Stromal cell of bone marrow (primary cell): Measurements from ENCODE around the gene PCBP4.
A peak's percentile ranks its signal among the peaks of the same experiment; 100 is the strongest.
"Not testable (repeated sequence)": the region's sequence is repeated elsewhere in the genome, so short reads cannot be mapped to it uniquely, and the experiment has no call there.

Experiments used
- DNase-seq: peaks from one replicate; pipeline ENCODE4 v3.0.0-alpha.2; 2012; ENCODE audit warnings: low read depth

Gene PCBP4

GRCh38 chr3:51994530-51994929 lies 27.3 kb upstream of the PCBP4 start:
- no peak for DNase-seq

DNA sequence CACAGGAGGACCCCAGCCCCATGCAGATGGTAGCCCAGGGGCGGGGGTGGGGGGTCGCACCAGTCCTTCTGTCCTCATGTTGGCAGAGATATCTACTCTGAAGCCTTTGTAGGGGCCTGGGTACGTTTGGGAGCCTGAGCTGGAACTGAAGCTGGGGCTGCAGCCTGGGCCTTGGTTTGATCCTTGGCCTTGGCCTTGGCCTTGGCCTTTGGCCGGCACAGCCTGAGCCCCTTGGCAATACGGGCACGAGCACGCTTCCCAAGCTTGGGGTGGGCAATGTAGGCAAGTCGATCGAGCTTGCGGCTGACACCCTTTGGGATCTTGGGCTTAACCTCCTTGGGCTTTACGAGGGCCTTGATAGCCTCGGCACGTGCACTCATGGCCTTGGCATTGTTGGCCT lies 26.4 kb upstream of the PCBP4 start:
- DNase-seq = not testable (repeated sequence)

DNA sequence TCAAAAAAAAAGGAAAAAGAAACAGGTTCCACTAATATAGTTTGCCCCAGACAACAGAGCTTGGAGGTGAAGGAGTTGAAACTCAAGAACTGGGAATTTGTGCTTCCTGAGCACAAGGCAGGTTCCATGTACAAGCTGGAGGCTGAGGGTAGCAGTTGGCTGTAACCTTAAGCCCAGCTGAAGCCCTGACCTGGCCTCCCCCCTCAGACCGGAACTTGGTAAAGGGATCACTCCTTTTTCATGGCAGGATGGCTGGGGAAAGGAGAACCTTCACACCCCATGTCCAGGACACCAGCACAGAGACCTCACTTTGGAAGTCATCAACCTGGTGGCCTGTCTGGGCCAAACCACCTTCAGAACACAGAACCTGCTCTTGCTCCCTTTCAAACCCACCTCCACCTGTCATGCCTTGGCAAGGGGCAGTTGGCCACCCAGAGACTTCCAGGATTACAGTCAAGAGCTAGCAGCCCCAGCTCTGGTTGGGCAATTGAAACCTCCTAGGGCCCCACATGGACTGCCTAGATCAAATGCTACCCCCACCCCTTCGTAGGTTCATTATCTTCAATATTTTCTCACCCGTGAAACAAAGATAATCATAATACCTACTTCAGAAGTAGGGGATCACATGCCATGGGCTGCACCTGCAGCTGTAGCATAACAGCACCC lies 24.9 kb upstream of the PCBP4 start:
- DNase-seq = no peak

DNA sequence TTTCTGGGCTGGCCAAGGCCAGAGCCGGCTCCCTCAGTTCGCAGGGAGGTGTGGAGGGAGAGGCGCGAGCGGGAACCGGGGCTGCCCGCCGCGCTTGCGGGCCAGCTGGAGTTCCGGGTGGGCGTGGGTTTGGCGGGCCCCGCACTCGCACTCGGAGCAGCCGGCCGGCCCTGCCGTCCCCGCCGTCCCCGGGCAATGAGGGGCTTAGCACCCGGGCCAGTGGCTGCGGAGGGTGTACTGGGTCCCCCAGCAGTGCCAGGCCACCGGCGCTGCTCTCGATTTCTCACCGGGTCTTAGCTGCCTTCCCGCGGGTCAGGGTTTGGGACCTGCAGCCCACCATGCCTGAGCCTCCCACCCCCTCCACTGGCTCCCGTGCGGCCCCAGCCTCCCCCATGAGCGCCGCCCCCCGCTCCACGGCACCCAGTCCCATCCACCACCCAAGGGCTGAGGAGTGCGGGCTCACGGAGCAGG lies 23.3 kb upstream of the PCBP4 start:
- not testable (repeated sequence) for DNase-seq

GRCh38 chr3:51988286-51989146 lies 21.3 kb upstream of the PCBP4 start:
- no peak for DNase-seq

DNA sequence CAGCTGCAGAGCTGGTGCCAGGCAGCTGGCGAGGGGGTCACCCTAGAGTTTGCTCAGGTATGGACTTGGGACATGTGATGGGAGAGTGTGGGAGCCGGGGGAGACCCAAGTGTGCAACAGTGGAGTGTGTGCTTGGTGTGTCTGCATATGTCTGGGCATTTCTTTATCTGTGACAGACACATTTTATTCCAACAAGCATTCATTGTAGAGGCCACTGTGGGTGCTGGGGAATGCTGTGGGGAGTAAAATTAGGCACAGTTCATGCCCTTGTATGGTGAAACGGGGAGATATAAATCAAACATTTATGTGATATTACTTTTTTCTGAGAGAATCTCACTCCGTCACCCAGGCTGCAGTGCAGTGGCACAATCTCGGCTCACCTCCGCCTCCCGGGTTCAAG lies 20.3 kb upstream of the PCBP4 start:
- no peak for DNase-seq

- no peak for DNase-seq
Measured at GRCh38 chr3:51986010-51986947, 19.0 kb upstream of the PCBP4 start.

GRCh38 chr3:51985063-51985462 lies 17.8 kb upstream of the PCBP4 start:
- no peak for DNase-seq

DNA sequence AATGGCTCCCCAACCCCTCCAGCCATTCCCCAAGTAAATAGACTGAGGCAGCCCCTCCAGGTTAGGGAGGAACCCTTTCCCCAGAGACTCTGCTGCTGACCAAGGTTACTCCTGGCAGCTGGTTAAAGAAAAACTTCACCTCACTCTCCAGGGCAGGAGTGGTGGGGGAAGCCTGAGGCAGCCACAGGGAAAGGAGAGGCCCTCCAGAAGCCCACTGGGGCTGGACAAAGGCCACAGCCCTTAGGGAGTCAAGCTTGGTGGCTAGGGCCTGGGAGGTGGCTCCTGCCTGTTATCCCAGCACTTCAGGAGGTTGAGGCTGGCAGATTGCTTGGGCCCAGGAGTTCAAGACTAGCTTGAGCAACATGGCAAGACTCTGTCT lies 17.0 kb upstream of the PCBP4 start:
- no peak for DNase-seq

DNA sequence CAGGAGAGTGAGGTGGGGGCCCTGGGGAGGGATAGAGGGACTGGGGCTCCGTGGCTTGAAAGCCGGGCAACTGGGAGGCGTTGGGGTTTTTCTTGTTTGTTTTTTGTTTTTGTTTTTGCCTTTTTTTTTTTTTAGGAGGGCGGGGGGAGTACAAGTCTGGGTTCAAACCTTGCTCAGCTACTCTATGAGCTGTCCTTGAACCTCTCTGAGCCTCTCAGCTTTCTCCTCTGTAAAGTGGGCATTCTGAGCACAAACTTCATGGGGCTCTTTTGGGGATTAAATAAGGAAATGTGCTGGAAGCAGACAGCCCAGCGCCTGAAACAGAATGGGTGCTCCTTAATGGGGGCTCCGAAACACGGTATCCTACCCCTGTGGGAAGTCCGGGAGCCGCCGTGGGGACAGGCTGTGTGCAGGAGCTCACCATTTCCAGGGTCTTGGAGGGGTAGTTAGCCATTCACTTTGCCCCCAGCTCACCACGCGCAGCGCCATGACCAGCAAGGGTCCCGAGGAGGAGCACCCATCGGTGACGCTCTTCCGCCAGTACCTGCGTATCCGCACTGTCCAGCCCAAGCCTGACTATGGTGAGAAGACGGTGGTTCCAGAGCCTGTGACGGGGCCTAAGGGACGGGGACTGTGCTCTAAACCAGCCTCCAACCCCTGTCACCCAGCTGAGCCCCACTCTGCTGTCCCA lies 16.5 kb upstream of the PCBP4 start:
- DNase-seq = no peak

GRCh38 chr3:51982838-51983577 lies 15.8 kb upstream of the PCBP4 start, which contains the start of gene ACY1:
Gene ACY1 (plus strand): TSS chr3:51983535. CDS start chr3:51984065, 530 bp downstream.
- DNase-seq = peak; percentile 69

GRCh38 chr3:51982352-51982837 lies 15.1 kb upstream of the PCBP4 start:
- no peak for DNase-seq

DNA sequence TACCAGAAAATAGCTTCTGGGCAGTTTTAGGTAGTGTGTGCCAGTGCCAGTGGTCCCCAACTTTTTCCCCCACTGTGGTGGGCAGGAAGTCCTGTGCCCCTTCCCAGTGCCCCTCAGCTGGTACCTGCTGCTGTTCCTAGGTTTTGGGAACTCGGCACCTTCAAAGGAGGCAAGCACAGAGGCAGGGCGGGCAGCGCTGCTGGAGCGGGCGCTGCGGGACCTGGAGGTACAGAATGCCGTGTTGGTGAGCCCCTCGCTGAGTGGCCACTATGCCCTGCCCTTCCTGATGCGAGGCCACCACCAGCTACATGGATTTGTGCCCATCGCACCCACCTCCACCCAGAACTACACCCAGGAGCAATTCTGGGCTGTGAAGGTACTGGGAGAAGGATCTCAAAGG lies 13.0 kb upstream of the PCBP4 start:
- no peak for DNase-seq

GRCh38 chr3:51978143-51978502 lies 10.9 kb upstream of the PCBP4 start:
- no peak for DNase-seq

DNA sequence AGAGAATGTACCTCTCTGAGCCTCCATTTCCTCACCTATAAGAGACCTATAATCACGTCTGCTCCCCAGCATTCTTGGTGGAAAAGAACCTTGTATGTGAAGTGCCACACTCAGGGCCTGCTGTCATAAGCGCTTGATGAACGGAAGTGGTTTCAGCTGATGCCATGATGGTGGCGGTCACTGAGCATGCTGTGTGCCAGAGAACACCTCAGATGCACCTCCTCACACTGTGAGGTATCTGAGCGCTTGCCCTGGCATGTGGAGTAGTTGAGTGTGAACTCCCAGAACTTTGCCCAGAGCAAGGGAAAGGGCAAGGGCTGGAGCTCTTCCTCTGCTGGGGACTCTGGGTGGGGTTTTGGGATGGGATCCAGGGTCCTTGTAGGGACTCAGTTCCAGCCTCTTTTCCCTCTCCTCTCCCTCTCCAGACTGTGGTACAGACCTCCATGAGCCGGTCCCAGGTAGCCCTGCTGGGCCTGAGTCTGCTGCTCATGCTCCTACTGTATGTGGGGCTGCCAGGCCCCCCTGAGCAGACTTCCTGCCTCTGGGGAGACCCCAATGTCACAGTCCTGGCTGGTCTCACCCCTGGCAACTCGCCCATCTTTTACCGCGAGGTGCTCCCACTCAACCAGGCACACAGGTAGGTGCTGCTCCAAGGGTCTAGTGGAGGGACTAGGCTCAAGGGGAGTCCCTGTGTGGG lies 10.3 kb upstream of the PCBP4 start:
- no peak for DNase-seq

- peak; percentile 31 for DNase-seq
Measured at GRCh38 chr3:51975852-51976549, 8.7 kb upstream of the PCBP4 start.

- peak; percentile 49 for DNase-seq
Measured at GRCh38 chr3:51974963-51975851, 8.0 kb upstream of the PCBP4 start, which contains the start of gene ABHD14A. Gene ABHD14A (plus strand): TSS chr3:51975064. CDS start chr3:51975136, 72 bp downstream.

DNA sequence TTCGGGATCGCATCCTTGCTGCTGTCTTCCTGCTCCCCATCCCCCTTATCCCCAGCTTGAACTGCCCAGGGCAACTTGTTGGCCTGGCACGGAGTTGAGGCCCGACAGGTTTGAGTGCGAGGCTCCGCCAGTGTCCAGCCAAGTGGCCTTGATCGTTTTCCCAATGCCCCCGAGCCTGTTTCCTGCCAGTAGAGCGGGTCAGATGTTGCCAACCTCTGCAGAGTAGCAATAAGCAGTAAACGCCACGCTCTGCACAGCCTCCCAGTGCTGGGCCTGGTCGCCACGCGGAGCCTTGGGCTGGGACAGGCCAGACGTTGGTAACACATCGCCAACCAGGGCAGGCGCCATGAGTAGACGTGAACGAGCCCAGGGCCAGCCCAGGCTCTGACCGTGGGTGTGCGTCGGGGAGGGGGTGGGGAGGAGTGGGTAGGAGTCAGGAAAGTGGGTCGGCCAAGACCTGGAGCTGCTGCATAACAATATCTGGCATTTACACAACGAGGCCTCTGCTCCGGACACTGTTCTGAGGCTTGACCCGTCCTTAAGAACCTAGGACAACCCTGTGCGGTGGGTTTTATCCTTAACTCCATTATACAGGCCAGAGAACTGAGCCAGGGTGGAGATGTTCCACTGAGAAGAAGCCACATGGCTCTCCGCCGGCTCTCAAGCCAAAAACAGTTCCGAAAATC lies 7.2 kb upstream of the PCBP4 start:
- DNase-seq = no peak
